Measurements from ENCODE around the gene GAA. TPM values are rescaled to one million over a fixed set of nuclear protein-coding genes. Genes with fewer than 3 reads are reported as not detected.

The GAA gene
- total and polyA plus RNA-seq, 2 of the 13 experiments (the other 11 are each of a cell fraction or from before 2014, with no cell fraction given) = 21.6 to 36.4 TPM

DNA sequence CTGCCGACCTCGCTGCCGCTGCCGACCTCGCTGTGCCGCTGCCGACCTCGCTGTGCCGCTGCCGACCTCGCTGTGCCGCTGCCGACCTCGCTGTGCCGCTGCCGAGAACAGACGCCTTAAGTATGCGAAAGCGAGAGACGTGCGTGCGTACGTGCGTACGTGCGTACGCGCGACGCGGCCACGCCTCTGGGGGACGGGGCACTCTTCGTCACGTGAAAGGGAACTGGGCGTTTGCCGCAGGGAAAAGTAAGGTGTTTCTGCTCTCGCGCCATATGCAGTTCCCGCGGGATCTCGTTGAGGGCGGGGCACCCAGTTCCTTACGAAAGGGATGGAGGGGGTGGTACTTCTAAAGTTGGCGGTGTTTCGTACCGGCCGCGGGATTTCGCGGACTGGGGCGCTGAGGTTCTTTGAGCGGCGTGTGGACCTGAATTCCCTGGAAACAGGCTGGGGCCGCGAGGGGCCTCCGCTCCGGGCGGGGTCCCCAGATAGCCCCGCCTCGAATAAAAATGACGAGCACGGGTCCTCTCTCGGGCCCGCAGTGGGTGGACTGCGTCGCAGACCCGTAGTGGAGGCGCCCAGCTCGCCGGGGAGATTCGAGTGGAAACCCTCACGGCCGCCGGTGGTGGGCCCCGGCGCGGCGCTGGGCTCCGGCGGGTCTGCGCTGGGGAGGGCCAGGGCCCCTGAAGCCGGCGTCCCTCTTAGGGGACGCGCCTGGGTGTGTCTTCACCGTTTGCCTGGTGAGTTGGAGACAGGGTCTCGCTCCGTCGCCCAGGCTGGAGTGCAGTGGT lies 45.8 kb downstream of the GAA start, which contains the start of gene EIF4A3 (continued):
- TF ChIP-seq RNF2 (conservative IDR thresholded peaks at IDR 0.05; ENCODE audit: low read depth) = peak; percentile 75; the same call in 1 of the 2 replicates
- TF ChIP-seq ZNF407 (CRISPR knock-in tag; IDR thresholded peaks at IDR 0.05; ENCODE audit: not compliant biosample characterization) = peak; percentile 62
- TF ChIP-seq, protein P1, sequence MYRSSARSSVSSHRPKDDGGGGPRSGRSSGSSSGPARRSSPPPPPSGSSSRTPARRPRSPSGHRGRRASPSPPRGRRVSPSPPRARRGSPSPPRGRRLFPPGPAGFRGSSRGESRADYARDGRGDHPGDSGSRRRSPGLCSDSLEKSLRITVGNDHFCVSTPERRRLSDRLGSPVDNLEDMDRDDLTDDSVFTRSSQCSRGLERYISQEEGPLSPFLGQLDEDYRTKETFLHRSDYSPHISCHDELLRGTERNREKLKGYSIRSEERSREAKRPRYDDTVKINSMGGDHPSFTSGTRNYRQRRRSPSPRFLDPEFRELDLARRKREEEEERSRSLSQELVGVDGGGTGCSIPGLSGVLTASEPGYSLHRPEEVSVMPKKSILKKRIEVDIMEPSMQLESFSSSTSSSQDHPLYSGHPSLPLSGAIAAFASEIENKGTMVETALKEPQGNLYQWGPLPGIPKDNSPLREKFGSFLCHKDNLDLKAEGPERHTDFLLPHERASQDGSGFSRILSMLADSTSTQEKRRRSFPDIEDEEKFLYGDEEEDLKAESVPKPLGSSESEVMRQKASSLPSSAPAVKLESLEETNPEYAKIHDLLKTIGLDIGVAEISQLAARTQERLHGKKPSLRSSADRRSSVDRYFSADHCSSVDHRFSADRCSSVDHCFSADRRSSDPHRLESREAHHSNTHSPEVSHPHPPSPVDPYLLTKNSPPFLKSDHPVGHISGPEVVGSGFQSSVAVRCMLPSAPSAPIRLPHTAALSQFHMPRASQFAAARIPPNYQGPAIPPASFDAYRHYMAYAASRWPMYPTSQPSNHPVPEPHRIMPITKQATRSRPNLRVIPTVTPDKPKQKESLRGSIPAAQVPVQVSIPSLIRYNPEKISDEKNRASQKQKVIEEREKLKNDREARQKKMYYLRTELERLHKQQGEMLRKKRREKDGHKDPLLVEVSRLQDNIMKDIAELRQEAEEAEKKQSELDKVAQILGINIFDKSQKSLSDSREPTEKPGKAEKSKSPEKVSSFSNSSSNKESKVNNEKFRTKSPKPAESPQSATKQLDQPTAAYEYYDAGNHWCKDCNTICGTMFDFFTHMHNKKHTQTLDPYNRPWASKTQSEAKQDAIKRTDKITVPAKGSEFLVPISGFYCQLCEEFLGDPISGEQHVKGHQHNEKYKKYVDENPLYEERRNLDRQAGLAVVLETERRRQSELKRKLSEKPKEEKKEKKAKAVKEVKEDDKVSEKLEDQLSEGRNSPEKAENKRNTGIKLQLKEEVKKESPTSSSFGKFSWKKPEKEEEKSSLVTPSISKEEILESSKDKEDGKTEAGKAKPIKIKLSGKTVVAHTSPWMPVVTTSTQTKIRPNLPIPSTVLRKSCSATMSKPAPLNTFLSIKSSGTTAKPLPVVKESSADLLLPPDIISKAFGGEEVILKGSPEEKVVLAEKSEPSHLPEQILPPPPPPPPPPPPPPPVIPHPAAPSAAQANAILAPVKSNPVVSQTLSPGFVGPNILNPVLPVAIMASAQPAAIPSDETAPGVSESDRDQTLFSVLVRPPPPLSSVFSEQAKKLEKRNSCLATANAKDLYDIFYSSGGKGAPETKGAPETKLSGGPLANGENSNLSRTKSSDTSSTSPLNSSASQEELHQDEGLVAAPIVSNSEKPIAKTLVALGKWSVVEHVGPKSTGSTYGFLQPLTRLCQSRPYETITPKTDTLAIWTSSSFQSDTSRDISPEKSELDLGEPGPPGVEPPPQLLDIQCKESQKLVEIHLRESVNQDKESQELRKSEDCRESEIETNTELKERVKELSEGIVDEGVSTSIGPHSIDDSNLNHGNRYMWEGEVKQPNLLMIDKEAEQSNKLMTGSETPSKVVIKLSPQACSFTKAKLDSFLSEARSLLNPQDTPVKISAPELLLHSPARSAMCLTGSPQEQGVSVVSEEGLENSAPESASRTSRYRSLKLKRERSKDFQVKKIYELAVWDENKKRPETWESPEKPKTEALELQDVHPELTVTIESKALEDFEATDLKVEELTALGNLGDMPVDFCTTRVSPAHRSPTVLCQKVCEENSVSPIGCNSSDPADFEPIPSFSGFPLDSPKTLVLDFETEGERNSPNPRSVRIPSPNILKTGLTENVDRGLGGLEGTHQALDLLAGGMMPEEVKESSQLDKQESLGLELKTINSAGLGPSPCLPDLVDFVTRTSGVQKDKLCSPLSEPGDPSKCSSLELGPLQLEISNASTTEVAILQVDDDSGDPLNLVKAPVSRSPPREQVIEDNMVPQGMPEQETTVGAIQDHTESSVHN (CRISPR knock-in tag; IDR thresholded peaks at IDR 0.05) = no peak; the same call in 1 of the 2 replicates
- TF ChIP-seq, protein P2, sequence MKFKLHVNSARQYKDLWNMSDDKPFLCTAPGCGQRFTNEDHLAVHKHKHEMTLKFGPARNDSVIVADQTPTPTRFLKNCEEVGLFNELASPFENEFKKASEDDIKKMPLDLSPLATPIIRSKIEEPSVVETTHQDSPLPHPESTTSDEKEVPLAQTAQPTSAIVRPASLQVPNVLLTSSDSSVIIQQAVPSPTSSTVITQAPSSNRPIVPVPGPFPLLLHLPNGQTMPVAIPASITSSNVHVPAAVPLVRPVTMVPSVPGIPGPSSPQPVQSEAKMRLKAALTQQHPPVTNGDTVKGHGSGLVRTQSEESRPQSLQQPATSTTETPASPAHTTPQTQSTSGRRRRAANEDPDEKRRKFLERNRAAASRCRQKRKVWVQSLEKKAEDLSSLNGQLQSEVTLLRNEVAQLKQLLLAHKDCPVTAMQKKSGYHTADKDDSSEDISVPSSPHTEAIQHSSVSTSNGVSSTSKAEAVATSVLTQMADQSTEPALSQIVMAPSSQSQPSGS (CRISPR knock-in tag; IDR thresholded peaks at IDR 0.05) = peak; percentile 82
- TF ChIP-seq ZNF574 (CRISPR knock-in tag; IDR thresholded peaks at IDR 0.05) = peak; percentile 93
- no peak for TF ChIP-seq ZNF124 (CRISPR knock-in tag; IDR thresholded peaks at IDR 0.05)

Data from HepG2 (cell line).